WTC11 (cell line): ENCODE measurements around the gene FHOD1. TPM values are rescaled to one million over a fixed set of nuclear protein-coding genes. Genes with fewer than 3 reads are reported as not detected.

Experiments used
- ATAC-seq: fragments of 200-7000 bp; cut with Tn5 transposase; 2 replicates; pipeline ENCODE4 v1.10.0; 2021; ENCODE audit warnings: mild to moderate bottlenecking, moderate library complexity
- CTCF ChIA-PET: fragments of 300-600 bp; sonication (Branson Sonifier 250); formaldehyde crosslinking; loops from one replicate; lab custom pipeline; 2021; ENCODE audit warnings: antibody characterized with exemption; lab: Charles Lee
- POLR2A ChIA-PET: fragments of 350-600 bp; sonication (Branson Sonifier 250); formaldehyde crosslinking; loops from one replicate; lab custom pipeline; 2021; ENCODE audit warnings: antibody characterized with exemption; lab: Charles Lee
- DNase-seq: peaks from one replicate; pipeline ENCODE4 v3.0.0; 2021; ENCODE audit warnings: low spot score
- H3K27ac Mint-ChIP-seq: 2 replicates; pipeline ENCODE4 v1.8.0; 2021; ENCODE audit warnings: mixed read lengths
- H3K27me3 Mint-ChIP-seq: 2 replicates; pipeline ENCODE4 v1.8.0; 2021; ENCODE audit warnings: low read depth, mild to moderate bottlenecking, moderate library complexity, mixed read lengths
- H3K36me3 Mint-ChIP-seq: 2 replicates; pipeline ENCODE4 v1.8.0; 2021; ENCODE audit warnings: mixed read lengths
- H3K4me1 Mint-ChIP-seq: 2 replicates; pipeline ENCODE4 v1.8.0; 2022; ENCODE audit warnings: mixed read lengths
- H3K4me3 Mint-ChIP-seq: 2 replicates; pipeline ENCODE4 v1.8.0; 2021; ENCODE audit warnings: mild to moderate bottlenecking, moderate library complexity, mixed read lengths
- H3K9me3 Mint-ChIP-seq: 2 replicates; pipeline ENCODE4 v1.8.0; 2021; ENCODE audit warnings: mixed read lengths
- AFF4 ChIP-seq: sonication (generic); formaldehyde crosslinking; IDR thresholded peaks from 2 replicates; pipeline ENCODE4 v1.8.1; 2023; ENCODE audit warnings: mild to moderate bottlenecking, missing genetic modification reagents, borderline replicate concordance
- ATF1 ChIP-seq: sonication (generic); formaldehyde crosslinking; IDR thresholded peaks from 2 replicates; pipeline ENCODE4 v1.8.1; 2023; ENCODE audit warnings: mild to moderate bottlenecking, moderate library complexity, missing genetic modification reagents
- EMX1 ChIP-seq: fragments of 250-450 bp; sonication (Bioruptor Pico); IDR thresholded peaks from 2 replicates; pipeline ENCODE4 v1.8.0; 2021; ENCODE audit warnings: mild to moderate bottlenecking
- ESRRA ChIP-seq: sonication (generic); formaldehyde crosslinking; IDR thresholded peaks from 2 replicates; pipeline ENCODE4 v1.8.1; 2022; ENCODE audit warnings: mild to moderate bottlenecking, missing genetic modification reagents, borderline replicate concordance
- FOXJ3 ChIP-seq: sonication (generic); formaldehyde crosslinking; IDR thresholded peaks from 2 replicates; pipeline ENCODE4 v1.9.0; 2021; ENCODE audit warnings: missing genetic modification reagents, mild to moderate bottlenecking, borderline replicate concordance
- FOXP1 ChIP-seq: sonication (generic); formaldehyde crosslinking; IDR thresholded peaks from 2 replicates; pipeline ENCODE4 v1.8.0; 2022; ENCODE audit warnings: missing genetic modification reagents, mild to moderate bottlenecking, moderate library complexity, borderline replicate concordance
- GABPB1 ChIP-seq: sonication (generic); formaldehyde crosslinking; IDR thresholded peaks from 2 replicates; pipeline ENCODE4 v1.8.1; 2023; ENCODE audit warnings: mild to moderate bottlenecking, missing genetic modification reagents
- KAT7 ChIP-seq: sonication (generic); formaldehyde crosslinking; IDR thresholded peaks from 2 replicates; pipeline ENCODE4 v1.8.1; 2023; ENCODE audit warnings: missing genetic modification reagents, mild to moderate bottlenecking, borderline replicate concordance
- MLX ChIP-seq: sonication (generic); formaldehyde crosslinking; IDR thresholded peaks from 2 replicates; pipeline ENCODE4 v1.8.1; 2023; ENCODE audit warnings: mild to moderate bottlenecking, missing genetic modification reagents, moderate library complexity
- NFE2L1 ChIP-seq: sonication (generic); formaldehyde crosslinking; IDR thresholded peaks from 2 replicates; pipeline ENCODE4 v1.8.1; 2023; ENCODE audit warnings: missing genetic modification reagents
- NFYB ChIP-seq: sonication (generic); formaldehyde crosslinking; conservative IDR thresholded peaks from 2 replicates; pipeline ENCODE4 v1.8.0; 2022; ENCODE audit warnings: low read depth, missing genetic modification reagents
- NR1H2 ChIP-seq: sonication (generic); formaldehyde crosslinking; IDR thresholded peaks from 2 replicates; pipeline ENCODE4 v1.9.0; 2021; ENCODE audit warnings: mild to moderate bottlenecking, moderate library complexity, missing genetic modification reagents
- OVOL2 ChIP-seq: fragments of 250-450 bp; sonication (Bioruptor Pico); IDR thresholded peaks from 2 replicates; pipeline ENCODE4 v1.9.0; 2021; ENCODE audit warnings: mild to moderate bottlenecking, borderline replicate concordance
- SMAD4 ChIP-seq: sonication (generic); formaldehyde crosslinking; IDR thresholded peaks from 2 replicates; pipeline ENCODE4 v1.8.0; 2022; ENCODE audit warnings: mild to moderate bottlenecking, missing genetic modification reagents
- TEAD1 ChIP-seq: sonication (generic); formaldehyde crosslinking; IDR thresholded peaks from 2 replicates; pipeline ENCODE4 v1.8.0; 2022; ENCODE audit warnings: mild to moderate bottlenecking, missing genetic modification reagents
- ZNF232 ChIP-seq: sonication (generic); formaldehyde crosslinking; IDR thresholded peaks from 2 replicates; pipeline ENCODE4 v1.8.0; 2022; ENCODE audit warnings: mild to moderate bottlenecking, missing genetic modification reagents
- ZNF263 ChIP-seq: sonication (generic); formaldehyde crosslinking; IDR thresholded peaks from 2 replicates; pipeline ENCODE4 v1.8.1; 2022; ENCODE audit warnings: low read depth, mild to moderate bottlenecking, moderate library complexity, missing genetic modification reagents
- ZNF317 ChIP-seq: sonication (generic); formaldehyde crosslinking; IDR thresholded peaks from 2 replicates; pipeline ENCODE4 v1.8.1; 2023; ENCODE audit warnings: low read depth, mild to moderate bottlenecking, moderate library complexity, missing genetic modification reagents, borderline replicate concordance
- ZNF396 ChIP-seq: fragments of 250-450 bp; sonication (Bioruptor Pico); IDR thresholded peaks from 2 replicates; pipeline ENCODE4 v1.8.0; 2021; ENCODE audit warnings: mild to moderate bottlenecking, moderate library complexity, borderline replicate concordance
- total RNA-seq: library from RNA; stranded (reverse); gene quantifications from 3 replicates; pipeline ENCODE4 v1.2.3, GENCODE V29; 2021
- TF ChIP-seq, protein P1 (sequence below): sonication (generic); formaldehyde crosslinking; IDR thresholded peaks from 2 replicates; pipeline ENCODE4 v1.8.1; 2023; ENCODE audit warnings: mild to moderate bottlenecking, moderate library complexity, missing genetic modification reagents
- TF ChIP-seq, protein P2 (sequence below): sonication (generic); formaldehyde crosslinking; IDR thresholded peaks from 2 replicates; pipeline ENCODE4 v1.8.0; 2022; ENCODE audit warnings: mild to moderate bottlenecking, missing genetic modification reagents
- TF ChIP-seq, protein P3 (sequence below): fragments of 200-600 bp; IDR thresholded peaks from 2 replicates; pipeline ENCODE4 v1.8.0; 2022; ENCODE audit warnings: antibody characterized with exemption

Gene FHOD1
- total RNA-seq, 1 experiment from 2014 or later, result 81.3 TPM

GRCh38 chr16:67202426-67202825 is 44.9 kb downstream of the FHOD1 start (continued):
- TF ChIP-seq, protein P1, sequence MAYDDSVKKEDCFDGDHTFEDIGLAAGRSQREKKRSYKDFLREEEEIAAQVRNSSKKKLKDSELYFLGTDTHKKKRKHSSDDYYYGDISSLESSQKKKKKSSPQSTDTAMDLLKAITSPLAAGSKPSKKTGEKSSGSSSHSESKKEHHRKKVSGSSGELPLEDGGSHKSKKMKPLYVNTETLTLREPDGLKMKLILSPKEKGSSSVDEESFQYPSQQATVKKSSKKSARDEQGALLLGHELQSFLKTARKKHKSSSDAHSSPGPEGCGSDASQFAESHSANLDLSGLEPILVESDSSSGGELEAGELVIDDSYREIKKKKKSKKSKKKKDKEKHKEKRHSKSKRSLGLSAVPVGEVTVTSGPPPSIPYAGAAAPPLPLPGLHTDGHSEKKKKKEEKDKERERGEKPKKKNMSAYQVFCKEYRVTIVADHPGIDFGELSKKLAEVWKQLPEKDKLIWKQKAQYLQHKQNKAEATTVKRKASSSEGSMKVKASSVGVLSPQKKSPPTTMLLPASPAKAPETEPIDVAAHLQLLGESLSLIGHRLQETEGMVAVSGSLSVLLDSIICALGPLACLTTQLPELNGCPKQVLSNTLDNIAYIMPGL (CRISPR knock-in tag), result no peak
- TF ChIP-seq ZNF317, result no peak
- TF ChIP-seq OVOL2 (CRISPR knock-in tag), result no peak
- TF ChIP-seq EMX1 (CRISPR knock-in tag), result no peak
- no peak for TF ChIP-seq NFYB (CRISPR knock-in tag)
- no peak for TF ChIP-seq SMAD4 (CRISPR knock-in tag)
- no peak for TF ChIP-seq ZNF396 (CRISPR knock-in tag)
- TF ChIP-seq GABPB1 (CRISPR knock-in tag), result no peak
- TF ChIP-seq, all 79 proteins: peak for 0

GRCh38 chr16:67201411-67202345 is 45.6 kb downstream of the FHOD1 start:
- no peaks in the 10 kb centered on the region for H3K27me3 Mint-ChIP-seq
- ChIA-PET POLR2A (no interaction called here), CTCF (interaction anchor here (0.6 to 1.8 kb wide), 6 partner anchors 17 to 184 kb away, joined by 3 to 7 read pairs (median 4); no protein-coding TSS in a partner anchor)
- no peaks in the 10 kb centered on the region for H3K9me3 Mint-ChIP-seq
- H3K4me3 Mint-ChIP-seq, result no peak overlapping the region
- no peak for DNase-seq
- ATAC-seq, result no peak
- peaks cover 8% of the 10 kb centered on the region for H3K36me3 Mint-ChIP-seq
- no peak overlapping the region for H3K27ac Mint-ChIP-seq
- TF ChIP-seq ZNF263 (CRISPR knock-in tag) (no peak), EMX1 (CRISPR knock-in tag) (no peak), ZNF232 (CRISPR knock-in tag) (no peak), NFE2L1 (CRISPR knock-in tag) (no peak), KAT7 (CRISPR knock-in tag) (no peak), FOXP1 (no peak), ATF1 (CRISPR knock-in tag) (no peak), TEAD1 (CRISPR knock-in tag) (no peak)
- TF ChIP-seq, protein P2, sequence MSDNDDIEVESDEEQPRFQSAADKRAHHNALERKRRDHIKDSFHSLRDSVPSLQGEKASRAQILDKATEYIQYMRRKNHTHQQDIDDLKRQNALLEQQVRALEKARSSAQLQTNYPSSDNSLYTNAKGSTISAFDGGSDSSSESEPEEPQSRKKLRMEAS (CRISPR knock-in tag), result no peak
- peaks cover 9% of the 10 kb centered on the region for H3K4me1 Mint-ChIP-seq

GRCh38 chr16:67200491-67200890 is 46.8 kb downstream of the FHOD1 start:
- Mint-ChIP-seq H3K36me3 (peaks cover 19% of the 10 kb centered on the region), H3K27me3 (no peaks in the 10 kb centered on the region), H3K4me1 (peaks cover 9% of the 10 kb centered on the region), H3K9me3 (no peaks in the 10 kb centered on the region), H3K4me3 (peak overlapping the region; percentile 83), H3K27ac (no peak overlapping the region)
- ATAC-seq (no peak), DNase-seq (no peak)
- ChIA-PET POLR2A (interaction anchor here (0.7 kb wide), 2 partner anchors 26 to 47 kb away, joined by 3 to 4 read pairs; partner anchors contain the start of genes FHOD1 and TMEM208), CTCF (interaction anchor here (0.6 to 3.9 kb wide), 16 partner anchors 10 to 291 kb away, joined by 3 to 65 read pairs (median 9); partner anchors contain the start of genes B3GNT9, CES3, EXOC3L1 and FHOD1)
- TF ChIP-seq AFF4 (CRISPR knock-in tag) (no peak), ESRRA (CRISPR knock-in tag) (no peak), MLX (no peak), NR1H2 (CRISPR knock-in tag) (no peak), FOXJ3 (CRISPR knock-in tag) (no peak)
- TF ChIP-seq, protein P3, sequence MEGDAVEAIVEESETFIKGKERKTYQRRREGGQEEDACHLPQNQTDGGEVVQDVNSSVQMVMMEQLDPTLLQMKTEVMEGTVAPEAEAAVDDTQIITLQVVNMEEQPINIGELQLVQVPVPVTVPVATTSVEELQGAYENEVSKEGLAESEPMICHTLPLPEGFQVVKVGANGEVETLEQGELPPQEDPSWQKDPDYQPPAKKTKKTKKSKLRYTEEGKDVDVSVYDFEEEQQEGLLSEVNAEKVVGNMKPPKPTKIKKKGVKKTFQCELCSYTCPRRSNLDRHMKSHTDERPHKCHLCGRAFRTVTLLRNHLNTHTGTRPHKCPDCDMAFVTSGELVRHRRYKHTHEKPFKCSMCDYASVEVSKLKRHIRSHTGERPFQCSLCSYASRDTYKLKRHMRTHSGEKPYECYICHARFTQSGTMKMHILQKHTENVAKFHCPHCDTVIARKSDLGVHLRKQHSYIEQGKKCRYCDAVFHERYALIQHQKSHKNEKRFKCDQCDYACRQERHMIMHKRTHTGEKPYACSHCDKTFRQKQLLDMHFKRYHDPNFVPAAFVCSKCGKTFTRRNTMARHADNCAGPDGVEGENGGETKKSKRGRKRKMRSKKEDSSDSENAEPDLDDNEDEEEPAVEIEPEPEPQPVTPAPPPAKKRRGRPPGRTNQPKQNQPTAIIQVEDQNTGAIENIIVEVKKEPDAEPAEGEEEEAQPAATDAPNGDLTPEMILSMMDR, result no peak
